Measurements from ENCODE around the gene STARD3.
"Not testable (repeated sequence)": the region's sequence is repeated elsewhere in the genome, so short reads cannot be mapped to it uniquely, and the experiment has no call there.

STARD3 gene

DNA sequence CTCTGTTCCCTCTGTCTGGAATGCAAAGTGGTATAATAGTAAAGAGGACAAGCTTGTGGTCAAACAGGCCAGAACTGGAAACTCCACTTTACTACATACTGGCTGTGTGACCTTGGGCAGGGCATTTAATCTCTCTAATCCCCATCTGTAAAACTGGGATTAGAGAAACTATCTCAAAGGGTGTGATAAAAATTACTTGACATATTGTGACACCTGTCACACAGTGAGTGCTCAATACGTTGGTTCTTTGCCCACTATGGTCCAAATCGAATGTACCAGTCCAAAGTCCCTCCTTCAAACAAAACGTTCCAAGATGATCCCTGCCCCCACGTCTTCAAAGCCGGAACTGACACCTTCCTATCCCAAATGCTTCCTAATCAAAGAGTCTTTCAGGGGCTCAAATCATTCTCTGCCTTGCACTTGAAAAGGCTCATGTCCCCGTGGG, 50.2 kb downstream of the STARD3 start:
- DNase-seq = no peak

DNA sequence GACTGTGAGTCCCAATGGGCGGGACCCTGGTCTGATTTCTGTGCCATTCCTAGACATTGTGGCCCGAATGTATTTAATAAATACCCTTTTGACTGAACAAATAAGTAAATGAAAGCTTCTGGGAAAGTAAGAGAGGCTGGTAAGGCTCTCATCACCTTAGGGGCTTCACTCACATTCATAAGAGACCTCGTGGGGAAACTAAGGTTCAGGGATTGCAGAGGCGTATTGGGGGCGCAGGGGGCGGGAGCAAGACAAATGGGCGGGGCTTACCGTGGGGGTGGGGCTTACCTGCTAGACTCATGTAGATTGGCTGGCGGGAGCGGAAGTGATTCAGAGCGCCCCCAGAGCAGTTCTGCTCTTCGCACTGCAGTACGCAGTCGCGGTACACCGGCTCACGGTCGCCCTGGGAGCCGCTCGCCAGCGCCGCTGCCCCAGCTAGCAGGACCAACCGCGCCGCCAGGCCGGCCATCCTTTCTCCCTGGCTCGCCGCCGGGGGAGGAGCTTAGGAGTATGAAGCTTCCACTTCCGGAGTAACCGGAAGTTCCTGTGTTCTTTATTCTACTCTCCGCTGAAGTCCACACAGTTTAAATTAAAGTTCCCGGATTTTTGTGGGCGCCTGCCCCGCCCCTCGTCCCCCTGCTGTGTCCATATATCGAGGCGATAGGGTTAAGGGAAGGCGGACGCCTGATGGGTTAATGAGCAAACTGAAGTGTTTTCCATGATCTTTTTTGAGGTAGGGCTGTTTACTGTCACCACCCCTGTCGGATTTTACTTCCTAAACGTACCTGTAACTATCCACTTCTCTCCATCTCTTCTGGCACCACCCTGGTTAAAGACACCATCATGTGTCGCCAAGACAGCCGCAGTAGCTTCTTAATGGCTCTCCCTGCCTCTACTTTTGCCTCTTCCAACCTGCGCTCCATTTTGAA, 50.9 kb downstream of the STARD3 start, which contains the start of gene PGAP3:
PGAP3 (minus strand) TSS at position 512 of the 929 bp plus-strand sequence; CDS start at position 469, 43 bp downstream.
- peak; percentile 26 to 96 (median 83) for DNase-seq

DNA sequence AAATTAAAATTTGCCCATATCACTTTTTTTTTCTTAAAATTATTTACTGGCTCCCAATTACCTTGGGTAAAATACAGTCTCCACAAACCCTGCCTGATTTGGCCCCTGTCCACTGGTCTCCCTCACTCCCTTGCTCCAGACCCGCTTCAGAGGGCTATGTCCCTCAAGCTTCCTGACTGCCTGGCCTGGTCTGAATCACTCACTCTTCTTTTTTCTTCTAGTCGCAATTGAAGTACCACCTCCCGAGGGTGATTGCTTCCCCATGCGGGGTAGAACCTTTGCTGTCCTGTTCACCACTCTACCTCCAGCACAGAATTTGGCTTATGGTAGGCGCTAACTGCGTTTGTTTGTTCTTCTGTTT, 51.5 kb downstream of the STARD3 start:
- no peak for DNase-seq

DNA sequence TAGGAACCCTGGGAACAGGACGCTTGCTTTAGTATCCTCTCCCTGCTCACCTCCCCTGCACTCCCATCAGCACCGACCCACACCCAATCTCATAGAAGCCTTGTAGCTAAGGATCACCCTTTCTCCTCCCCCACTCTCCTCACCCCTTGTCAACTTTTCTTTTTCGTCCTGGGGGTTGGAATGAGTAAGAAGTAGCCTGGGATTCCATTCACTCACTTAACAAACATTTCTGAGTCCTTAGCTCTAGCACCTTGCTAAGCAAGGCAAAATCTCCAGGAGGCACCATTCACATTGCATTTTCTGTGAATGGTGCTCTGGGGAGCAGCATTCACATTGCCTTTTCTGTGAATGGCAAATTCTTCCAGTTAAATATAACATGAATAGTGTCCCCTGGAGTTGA, 52.0 kb downstream of the STARD3 start:
- no peak for DNase-seq

DNA sequence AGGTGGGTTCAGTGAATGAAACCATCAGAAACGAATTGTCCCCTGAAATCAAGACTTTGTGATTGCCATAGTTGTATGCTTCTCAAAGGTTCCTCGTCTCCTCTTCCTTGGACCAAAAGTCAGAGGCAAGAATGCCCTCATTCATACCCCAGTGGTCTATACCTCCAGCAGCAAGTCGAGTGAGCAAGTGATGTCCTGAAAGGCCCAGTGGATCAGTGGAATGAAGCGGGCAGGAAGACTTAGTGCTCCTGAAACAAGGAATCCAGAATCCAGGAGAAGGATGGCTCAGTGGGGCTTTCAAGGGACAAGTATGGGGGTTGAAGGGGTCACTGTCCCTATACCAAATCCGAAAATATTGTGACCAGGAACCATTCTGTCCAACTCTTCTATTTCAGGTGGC, 57.6 kb downstream of the STARD3 start:
- DNase-seq = no peak

DNA sequence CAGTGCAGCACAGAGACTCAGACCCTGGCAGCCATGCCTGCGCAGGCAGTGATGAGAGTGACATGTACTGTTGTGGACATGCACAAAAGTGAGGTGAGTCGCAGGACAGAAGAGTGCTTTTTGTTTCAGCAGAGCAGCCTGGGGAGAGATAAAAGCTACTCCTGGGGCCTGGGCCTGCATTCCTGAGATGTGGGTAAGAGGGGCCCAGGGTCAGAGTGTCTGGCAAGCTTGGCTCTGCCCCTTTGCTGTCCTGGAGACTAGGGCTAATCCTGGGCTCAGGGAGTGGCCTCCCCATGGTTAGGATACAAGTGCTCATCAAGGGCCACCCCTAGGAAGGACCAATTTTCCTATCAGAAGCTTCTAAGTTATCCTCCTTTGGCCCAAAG, 58.1 kb downstream of the STARD3 start:
- no peak for DNase-seq

DNA sequence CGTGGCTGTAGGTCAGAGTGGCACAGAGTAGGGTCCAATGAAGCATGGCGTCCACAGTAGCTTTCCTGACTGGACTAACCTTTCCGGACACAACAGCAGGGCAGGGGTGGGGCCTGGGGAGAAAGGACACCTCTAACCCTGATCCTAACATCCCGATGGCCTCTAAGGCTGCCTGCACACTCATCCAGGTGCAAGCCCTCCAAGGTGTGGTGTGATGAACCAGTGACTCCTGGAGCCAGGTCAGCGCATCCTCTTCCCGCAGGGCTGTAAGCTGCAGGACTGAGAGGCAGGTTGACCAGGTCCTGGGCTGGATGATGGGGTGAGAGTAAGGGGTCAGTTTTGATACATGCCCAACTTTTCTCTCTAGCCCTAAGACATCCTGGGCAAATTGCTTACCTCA, 59.8 kb downstream of the STARD3 start:
- DNase-seq = no peak

DNA sequence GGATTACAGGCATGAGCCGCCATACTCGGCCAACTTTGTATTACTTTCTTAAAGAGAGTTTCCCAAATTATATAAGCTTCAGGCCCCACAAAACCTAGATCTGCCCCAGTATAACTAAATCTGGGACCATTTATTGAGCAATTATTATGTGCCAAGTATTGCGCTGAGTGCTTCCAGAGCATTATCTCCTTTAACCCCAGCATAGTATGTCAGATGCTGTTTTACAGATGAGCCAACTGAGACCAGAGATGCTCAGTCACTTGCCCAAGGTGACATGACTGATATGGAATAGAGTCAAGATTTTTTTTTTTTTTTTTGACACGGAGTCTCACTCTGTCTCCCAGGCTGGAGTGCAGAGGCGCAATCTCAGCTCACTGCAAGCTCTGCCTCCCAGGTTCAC, 61.0 kb downstream of the STARD3 start:
- no peak for DNase-seq

DNA sequence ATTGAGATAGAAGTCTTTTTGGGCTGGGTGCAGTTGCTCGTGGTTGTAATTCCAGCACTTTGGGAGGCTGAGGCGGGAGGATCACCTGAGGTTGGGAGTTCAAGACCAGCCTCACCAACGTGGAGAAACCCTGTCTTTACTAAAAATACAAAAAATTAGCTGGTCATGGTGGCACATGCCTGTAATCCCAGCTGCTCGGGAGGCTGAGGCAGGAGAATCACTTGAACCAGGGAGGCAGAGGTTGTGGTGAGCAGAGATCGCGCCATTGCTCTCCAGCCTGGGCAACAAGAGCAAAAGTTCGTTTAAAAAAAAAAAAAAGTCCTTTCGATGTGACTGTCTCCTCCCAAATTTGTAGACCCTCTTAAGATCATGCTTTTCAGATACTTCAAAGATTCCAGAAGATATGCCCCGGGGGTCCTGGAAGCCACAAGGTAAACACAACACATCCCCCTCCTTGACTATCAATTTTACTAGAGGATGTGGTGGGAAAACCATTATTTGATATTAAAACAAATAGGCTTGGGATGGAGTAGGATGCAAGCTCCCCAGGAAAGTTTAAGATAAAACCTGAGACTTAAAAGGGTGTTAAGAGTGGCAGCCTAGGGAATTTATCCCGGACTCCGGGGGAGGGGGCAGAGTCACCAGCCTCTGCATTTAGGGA, 62.3 kb downstream of the STARD3 start:
- DNase-seq = not testable (repeated sequence)

DNA sequence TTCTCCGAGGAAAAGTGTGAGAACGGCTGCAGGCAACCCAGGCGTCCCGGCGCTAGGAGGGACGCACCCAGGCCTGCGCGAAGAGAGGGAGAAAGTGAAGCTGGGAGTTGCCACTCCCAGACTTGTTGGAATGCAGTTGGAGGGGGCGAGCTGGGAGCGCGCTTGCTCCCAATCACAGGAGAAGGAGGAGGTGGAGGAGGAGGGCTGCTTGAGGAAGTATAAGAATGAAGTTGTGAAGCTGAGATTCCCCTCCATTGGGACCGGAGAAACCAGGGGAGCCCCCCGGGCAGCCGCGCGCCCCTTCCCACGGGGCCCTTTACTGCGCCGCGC, 62.8 kb downstream of the STARD3 start, which contains the start of gene ERBB2:
ERBB2 (plus strand) TSS at position 247 of the 330 bp plus-strand sequence. CDS start 175 bp downstream, outside the sequence.
- DNase-seq = peak in 11 of 58 donors; percentile 1 to 42 (median 16)

DNA sequence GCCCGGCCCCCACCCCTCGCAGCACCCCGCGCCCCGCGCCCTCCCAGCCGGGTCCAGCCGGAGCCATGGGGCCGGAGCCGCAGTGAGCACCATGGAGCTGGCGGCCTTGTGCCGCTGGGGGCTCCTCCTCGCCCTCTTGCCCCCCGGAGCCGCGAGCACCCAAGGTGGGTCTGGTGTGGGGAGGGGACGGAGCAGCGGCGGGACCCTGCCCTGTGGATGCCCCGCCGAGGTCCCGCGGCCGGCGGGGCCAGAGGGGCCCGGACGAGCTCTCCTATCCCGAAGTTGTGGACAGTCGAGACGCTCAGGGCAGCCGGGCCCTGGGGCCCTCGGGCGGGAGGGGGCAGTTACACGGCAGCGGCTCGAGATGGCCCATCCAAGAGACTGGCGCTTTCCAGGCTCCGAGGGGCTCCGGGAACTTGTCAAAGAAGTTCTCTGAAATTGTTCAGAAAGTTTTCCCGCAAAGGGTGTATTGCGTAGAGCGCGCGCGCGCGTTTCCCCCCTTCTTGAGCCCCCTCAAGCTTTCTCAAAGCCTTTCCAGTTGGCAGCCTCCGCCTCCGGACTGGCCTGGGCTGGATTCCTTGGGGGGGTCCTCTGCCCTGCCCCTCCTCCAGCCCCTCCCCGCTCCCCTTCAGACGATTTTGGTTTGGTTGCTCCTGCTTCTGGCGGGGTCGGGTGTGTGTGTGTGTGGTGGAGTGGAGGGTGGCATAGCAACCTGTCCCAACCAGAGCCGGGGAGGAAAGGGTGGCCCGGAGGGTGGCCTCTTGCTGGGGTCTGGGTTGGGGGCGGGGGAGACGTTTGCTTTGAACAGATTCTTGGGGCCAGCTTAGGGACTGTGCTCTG, 63.4 kb downstream of the STARD3 start:
- no peak for DNase-seq

DNA sequence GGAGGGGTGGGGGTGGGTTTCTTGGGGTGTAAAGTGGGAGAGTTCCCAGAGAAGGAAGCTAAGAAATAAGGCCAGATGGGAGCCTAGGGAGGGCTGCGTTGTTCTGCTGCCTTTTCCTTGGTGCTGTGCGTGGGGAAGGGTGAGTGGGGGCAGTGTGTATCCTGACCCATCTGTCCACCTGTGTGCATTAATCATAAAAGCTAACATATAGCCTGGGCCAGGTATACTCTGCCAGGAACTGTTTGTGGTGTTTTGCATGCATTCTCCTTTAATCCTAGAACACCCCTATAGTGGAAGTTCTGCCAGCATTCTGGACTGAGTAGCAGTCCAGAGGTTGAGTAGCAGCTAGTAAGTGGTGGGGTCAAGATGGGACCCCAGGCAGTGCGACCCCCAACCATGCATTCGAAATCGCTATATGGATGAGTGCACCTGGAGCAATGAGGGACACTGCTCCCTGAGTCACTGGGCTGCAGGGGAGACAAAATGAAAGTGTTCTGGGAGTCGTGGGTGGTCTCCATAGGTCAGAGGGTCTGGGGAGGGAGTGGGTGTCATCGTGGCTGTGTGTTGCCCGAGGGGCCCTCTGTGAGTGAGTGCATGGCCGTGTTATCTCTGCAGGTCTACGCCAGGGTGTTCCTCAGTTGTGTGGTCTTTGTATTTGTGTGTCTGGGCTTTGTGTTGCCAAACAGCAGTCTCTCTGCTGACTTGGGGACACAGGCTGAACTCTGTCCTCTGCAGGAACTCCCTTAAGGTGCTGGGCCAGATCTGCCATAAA, 64.3 kb downstream of the STARD3 start:
- DNase-seq = no peak

DNA sequence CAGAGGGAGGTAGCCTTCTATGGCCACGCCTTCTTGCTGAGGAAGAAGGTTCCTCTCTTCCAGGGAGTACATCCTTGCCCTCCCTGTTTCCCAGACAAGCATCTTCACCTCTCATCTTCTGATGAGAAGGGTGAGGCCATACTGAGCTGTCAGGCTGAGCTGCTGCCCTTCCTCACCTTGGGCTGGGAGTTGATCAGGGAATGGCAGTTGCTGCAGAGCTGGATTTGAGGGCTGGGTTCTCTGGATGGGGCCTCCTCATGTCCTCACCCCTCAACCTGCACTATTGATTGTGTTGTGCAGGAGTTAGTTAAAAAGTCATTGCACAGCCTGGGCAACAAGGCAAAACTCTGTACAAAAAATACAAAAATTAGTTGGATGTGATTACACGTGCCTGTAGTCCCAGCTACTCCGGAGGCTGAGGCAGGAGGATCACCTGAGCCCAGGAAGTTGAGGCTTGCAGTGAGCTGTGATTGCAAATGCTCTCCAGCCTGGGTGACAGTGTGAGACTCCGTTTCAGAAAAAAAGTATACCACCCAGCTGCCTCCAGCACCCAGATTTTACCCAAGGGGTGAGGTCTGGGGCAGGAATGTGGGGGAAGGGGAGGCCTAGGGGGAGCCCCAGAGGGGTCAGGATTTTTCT, 65.0 kb downstream of the STARD3 start:
- DNase-seq = no peak

DNA sequence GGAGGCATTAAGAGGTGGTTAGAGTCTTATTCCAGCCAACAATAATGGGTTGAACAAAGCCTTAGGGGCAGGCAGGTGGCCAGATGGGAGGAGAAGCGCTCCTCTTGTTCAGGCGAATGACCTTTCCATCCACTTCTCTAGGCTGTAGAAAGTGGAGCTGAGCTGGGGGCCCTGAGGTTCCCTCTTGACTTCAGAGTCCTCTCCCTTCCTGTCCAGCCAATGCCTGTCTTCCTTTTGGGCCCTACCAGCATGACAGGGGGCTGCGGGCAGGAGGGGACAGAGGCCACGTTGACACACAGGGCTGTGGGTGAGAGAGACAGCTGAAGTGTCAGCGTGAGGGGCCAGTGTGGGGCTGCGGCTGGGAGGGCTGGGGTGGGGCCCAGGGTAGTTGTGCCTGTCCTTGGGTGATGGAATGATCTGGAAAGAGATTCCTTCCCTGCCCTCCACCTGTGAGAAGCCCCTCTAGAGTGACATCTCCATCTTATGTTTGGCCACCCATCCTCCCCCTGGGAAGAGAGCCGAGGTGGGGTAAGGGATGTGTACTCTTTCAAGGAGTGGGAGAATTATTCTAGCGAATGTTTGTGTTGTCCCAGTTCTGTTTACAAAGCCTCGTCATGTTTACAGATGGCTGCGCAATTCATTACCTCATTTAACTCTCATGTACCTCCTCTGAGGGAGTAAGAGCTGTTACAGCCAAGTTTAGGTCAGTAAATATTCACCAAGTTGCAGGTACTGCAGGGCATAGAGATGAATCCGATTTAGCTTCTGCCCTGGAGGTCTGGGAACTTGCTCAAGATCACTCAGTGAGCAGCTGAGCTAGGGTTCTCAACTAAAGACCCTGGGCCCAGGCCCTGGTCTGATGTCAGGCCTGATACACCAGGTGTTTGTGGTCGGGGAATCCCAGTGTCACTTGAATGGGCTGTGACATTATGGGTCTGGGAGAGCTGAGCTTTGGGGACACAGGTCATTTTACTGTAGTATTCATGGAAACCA, 66.3 kb downstream of the STARD3 start:
- DNase-seq = no peak

DNA sequence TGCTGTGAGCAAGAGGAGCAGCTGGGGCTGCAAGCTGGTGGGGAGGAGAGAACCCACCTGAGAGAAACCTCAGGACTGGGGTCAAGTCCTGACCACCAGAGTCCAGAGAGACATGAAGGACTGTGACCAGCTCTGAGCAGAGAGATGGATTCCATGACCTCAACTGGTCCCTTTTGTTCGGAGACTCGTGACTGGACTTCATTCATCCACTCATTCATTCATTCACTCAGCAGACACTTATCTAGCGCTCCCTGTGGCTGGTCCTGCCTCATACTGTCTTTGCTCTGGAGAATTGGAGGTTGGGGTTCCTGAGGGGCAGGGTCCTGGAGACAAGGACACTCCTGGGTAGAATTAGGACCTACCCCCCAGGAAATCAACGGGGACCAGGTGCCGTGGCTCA, 67.0 kb downstream of the STARD3 start:
- no peak for DNase-seq

DNA sequence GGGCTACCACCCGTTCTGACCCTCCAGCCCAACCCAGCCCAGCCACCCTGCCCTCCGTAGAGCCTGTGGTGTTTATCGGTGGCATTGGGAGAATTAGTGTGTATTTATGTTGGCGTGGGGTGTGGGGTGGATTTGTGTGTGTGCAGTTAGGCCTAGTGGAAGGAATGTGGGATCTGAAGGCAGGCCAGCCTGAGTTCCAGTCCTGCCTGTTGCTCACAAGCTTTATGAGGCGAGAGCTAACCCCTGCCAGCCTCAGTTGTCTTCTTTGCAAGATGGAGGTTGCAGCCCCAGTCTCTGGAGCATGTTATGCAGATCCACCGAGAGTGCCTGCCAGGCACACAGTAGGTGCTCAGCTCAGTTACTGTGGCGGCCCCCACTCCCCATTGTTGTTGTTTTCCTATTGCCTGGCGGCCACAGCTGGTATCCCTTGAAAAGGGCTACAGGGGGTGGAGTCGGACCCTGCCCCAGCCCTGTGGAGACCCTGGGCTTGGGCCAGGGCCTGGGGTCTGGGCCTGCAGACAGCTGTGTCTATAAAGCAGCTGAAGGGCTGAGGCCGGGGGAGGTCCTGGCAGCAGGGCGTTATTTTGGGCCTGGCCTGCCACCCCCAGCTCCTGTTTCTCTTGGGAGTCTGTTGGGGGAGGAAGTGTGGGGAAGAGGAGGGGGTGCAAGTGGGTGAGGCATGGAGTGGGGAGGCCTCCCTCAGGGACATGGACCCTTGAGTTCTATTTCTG, 68.0 kb downstream of the STARD3 start:
- no peak for DNase-seq

DNA sequence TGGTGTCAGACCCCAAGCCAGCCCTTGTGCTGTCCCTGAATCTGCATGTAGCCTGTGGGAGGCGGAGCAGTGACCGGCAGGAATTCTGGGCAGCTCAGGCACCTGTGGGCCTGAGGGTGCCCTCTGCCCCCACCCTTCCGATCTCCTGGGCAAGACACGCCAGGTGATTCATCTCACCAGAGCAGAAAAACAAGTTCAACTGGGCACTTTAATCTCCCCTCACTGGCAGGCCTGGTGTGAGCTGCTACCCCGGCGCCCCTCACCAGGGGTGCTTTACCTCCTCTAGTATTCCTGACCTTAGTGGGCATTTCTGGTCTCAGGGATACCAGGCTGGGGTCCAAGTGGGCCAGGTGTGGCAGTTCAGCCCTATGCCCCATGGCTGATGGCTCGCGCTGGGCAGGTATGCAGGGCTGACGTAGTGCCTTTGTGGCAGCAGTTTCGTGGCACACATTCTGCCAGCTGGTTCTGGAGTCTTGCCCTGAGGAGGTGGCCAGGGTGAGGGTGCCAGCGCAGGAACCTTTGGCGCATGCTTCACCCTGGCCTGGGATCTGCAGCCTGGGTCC, 68.9 kb downstream of the STARD3 start:
- peak in 3 of 58 donors; percentile 5 to 18 (median 10) for DNase-seq

DNA sequence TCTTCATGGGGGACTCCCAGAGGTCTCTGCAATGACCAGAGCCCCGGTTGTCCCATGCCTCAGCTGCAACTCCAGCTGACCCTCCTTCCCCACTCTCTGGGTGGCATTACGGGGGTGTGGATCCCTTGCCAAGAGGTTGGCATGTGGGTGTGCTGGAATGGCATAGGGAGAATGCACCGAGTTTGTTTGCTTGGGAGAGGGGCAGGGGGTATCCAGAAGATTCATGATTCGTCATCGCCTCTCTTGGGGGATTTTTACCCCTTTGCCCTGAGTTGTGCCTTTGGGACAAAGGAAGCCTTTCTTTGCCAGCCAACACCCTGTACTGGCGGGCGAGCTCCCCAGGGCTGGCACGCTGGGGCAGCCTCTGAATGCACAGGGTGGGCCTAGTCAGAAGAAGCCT, 69.4 kb downstream of the STARD3 start:
- no peak for DNase-seq
